SW480 (cell line): Measurements from ENCODE around the gene PXMP2.

Source experiments
- DNase-seq: peaks from one replicate; pipeline ENCODE4 v3.0.0-alpha.2; 2016; ENCODE audit warnings: low spot score

Gene PXMP2

GRCh38 chr12:132687211-132688164, at the start of gene PXMP2, which contains the start of gene POLE:
Gene PXMP2, plus strand, starts transcription at chr12:132687587. Its CDS starts 84 bp downstream, at chr12:132687671.
Gene POLE, minus strand, starts transcription at chr12:132687342. Its CDS starts 27 bp downstream, at chr12:132687315.
- DNase-seq, result peak; percentile 90

- DNase-seq, result no peak
Measured at GRCh38 chr12:132637811-132638210, 49.6 kb upstream of the PXMP2 start.

- peak; percentile 34 for DNase-seq
Measured at GRCh38 chr12:132638541-132639408, 48.6 kb upstream of the PXMP2 start.

- no peak for DNase-seq
Measured at GRCh38 chr12:132639956-132640520, 47.3 kb upstream of the PXMP2 start.

GRCh38 chr12:132640936-132641335, 46.5 kb upstream of the PXMP2 start:
- no peak for DNase-seq

- DNase-seq, result no peak
Measured at GRCh38 chr12:132641811-132642650, 45.4 kb upstream of the PXMP2 start.

GRCh38 chr12:132642846-132643835, 44.2 kb upstream of the PXMP2 start:
- no peak for DNase-seq

GRCh38 chr12:132646850-132647249, 40.5 kb upstream of the PXMP2 start:
- no peak for DNase-seq

- no peak for DNase-seq
Measured at GRCh38 chr12:132647858-132648257, 39.5 kb upstream of the PXMP2 start.

GRCh38 chr12:132648616-132649225, 38.7 kb upstream of the PXMP2 start:
- no peak for DNase-seq

GRCh38 chr12:132649226-132649945, 38.0 kb upstream of the PXMP2 start:
- no peak for DNase-seq

- no peak for DNase-seq
Measured at GRCh38 chr12:132651444-132652100, 35.8 kb upstream of the PXMP2 start.

GRCh38 chr12:132653567-132654290, 33.7 kb upstream of the PXMP2 start:
- DNase-seq, result no peak

- DNase-seq, result no peak
Measured at GRCh38 chr12:132657004-132657727, 30.2 kb upstream of the PXMP2 start.

GRCh38 chr12:132658149-132658894, 29.1 kb upstream of the PXMP2 start:
- no peak for DNase-seq

GRCh38 chr12:132659146-132659545, 28.2 kb upstream of the PXMP2 start:
- DNase-seq, result no peak
